Neural cell (in vitro differentiated cells): Measurements from ENCODE around the gene GATA6.

Experiments
- CTCF ChIP-seq: fragments of 450-650 bp; IDR thresholded peaks from 2 replicates; pipeline ENCODE4 v1.5.1; 2014; ENCODE audit warnings: antibody characterized with exemption, mild to moderate bottlenecking, moderate library complexity; ENCODE audit not compliant: poor library complexity, severe bottlenecking
- EP300 ChIP-seq: fragments of 450-650 bp; conservative IDR thresholded peaks from 2 replicates; pipeline ENCODE4 v1.6.1; 2014; ENCODE audit warnings: antibody characterized with exemption, mild to moderate bottlenecking, moderate library complexity; ENCODE audit not compliant: poor library complexity, severe bottlenecking
- EZH2 ChIP-seq: fragments of 200-600, 300-800 bp; shearing (Covaris generic), sonication (generic); IDR thresholded peaks from 2 replicates; pipeline ENCODE4 v1.6.1; 2014; ENCODE audit warnings: antibody characterized with exemption, low read length, borderline replicate concordance, mild to moderate bottlenecking; ENCODE audit not compliant: insufficient read depth, poor library complexity, severe bottlenecking
- POLR2AphosphoS5 ChIP-seq: IDR thresholded peaks from 2 replicates; pipeline ENCODE4 v1.6.1; 2012
- RAD21 ChIP-seq: fragments of 450-650 bp; conservative IDR thresholded peaks from 2 replicates; pipeline ENCODE4 v1.6.1; 2014; ENCODE audit warnings: antibody characterized with exemption, mild to moderate bottlenecking, moderate library complexity
- REST ChIP-seq: IDR thresholded peaks from 2 replicates; pipeline ENCODE4 v1.6.1; 2012; ENCODE audit warnings: borderline replicate concordance
- SMC3 ChIP-seq: fragments of 450-650 bp; conservative IDR thresholded peaks from 2 replicates; pipeline ENCODE4 v1.6.1; 2014; ENCODE audit warnings: antibody characterized with exemption, mild to moderate bottlenecking, moderate library complexity; ENCODE audit not compliant: poor library complexity
- TAF1 ChIP-seq: IDR thresholded peaks from 2 replicates; pipeline ENCODE4 v1.6.1; 2012; ENCODE audit warnings: low read depth

GRCh38 chr18:22213333-22213973 lies 44.1 kb downstream of the GATA6 start:
- TF ChIP-seq CTCF (no peak), EP300 (no peak), EZH2 (no peak), POLR2AphosphoS5 (no peak), TAF1 (no peak), REST (no peak), RAD21 (no peak), SMC3 (no peak)
